ENCODE data around the gene NLRP9.

NLRP9 gene

GRCh38 chr19:55670280-55671053 lies 67.7 kb downstream of the NLRP9 start:
- no peak for DNase-seq

- DNase-seq, result no peak
Measured at GRCh38 chr19:55669418-55670279, 68.6 kb downstream of the NLRP9 start.

GRCh38 chr19:55668603-55669348 lies 69.4 kb downstream of the NLRP9 start:
- no peak for DNase-seq

- DNase-seq, result no peak
Measured at GRCh38 chr19:55667958-55668357, 70.2 kb downstream of the NLRP9 start.

GRCh38 chr19:55667511-55667910 lies 70.7 kb downstream of the NLRP9 start:
- no peak for DNase-seq

GRCh38 chr19:55667006-55667381 lies 71.2 kb downstream of the NLRP9 start:
- no peak for DNase-seq

GRCh38 chr19:55666343-55667005 lies 71.7 kb downstream of the NLRP9 start:
- DNase-seq, result no peak

- DNase-seq, result no peak
Measured at GRCh38 chr19:55663846-55664536, 74.2 kb downstream of the NLRP9 start.

- DNase-seq, result no peak
Measured at GRCh38 chr19:55661826-55662225, 76.4 kb downstream of the NLRP9 start.

- no peak for DNase-seq
Measured at GRCh38 chr19:55660991-55661390, 77.2 kb downstream of the NLRP9 start.

GRCh38 chr19:55660404-55660803 lies 77.8 kb downstream of the NLRP9 start:
- no peak for DNase-seq

- DNase-seq, result no peak
Measured at GRCh38 chr19:55659822-55660221, 78.4 kb downstream of the NLRP9 start.

- DNase-seq, result no peak
Measured at GRCh38 chr19:55658846-55659459, 79.2 kb downstream of the NLRP9 start.

Data from activated T-cell treated with anti-CD3 and anti-CD28 coated beads, Interleukin-2, amount 50 U/mL, for 1 hour (primary cell).